Activated CD4-positive, alpha-beta T cell treated with anti-CD3 and anti-CD28 coated beads, Interleukin-2, amount 50 U/mL, for 4 hours (primary cell): ENCODE results near the gene ING5.
A peak's percentile ranks its signal among the peaks of the same experiment; 100 is the strongest.
"Not testable (repeated sequence)": the region's sequence is repeated elsewhere in the genome, so short reads cannot be mapped to it uniquely, and the experiment has no call there.

Experiments
- DNase-seq, 2 experiments: peaks; one replicate each; pipeline ENCODE4 v3.0.0-alpha.2; 2020

ING5 gene

GRCh38 chr2:241742320-241742939 is 40.6 kb downstream of the ING5 start:
- DNase-seq, result no peak

- not testable (repeated sequence) for DNase-seq
Measured at GRCh38 chr2:241743008-241743407, 41.2 kb downstream of the ING5 start.

DNA sequence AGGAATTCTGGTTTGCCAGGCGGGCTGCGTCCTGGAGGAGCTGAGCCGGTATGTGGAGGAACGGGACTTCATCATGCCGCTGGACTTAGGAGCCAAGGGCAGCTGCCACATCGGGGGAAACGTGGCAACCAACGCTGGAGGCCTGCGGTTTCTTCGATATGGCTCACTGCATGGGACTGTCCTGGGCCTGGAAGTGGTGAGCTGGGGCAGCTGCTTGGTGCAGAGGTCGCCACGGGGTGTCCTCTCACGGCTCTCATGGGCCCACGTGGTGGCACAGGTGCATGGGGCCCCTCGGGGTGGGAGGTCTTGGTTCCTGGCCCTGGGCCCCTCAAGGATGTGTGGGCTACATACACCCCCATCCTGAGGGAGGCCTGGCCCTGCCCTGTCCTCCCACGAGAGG is 41.8 kb downstream of the ING5 start:
- no peak for DNase-seq

GRCh38 chr2:241744028-241744754 is 42.4 kb downstream of the ING5 start:
- DNase-seq, result no peak

GRCh38 chr2:241745276-241745675 is 43.4 kb downstream of the ING5 start:
- DNase-seq, result no peak

GRCh38 chr2:241746084-241746483 is 44.2 kb downstream of the ING5 start:
- no peak for DNase-seq

GRCh38 chr2:241748468-241749256 is 46.8 kb downstream of the ING5 start:
- no peak for DNase-seq

DNA sequence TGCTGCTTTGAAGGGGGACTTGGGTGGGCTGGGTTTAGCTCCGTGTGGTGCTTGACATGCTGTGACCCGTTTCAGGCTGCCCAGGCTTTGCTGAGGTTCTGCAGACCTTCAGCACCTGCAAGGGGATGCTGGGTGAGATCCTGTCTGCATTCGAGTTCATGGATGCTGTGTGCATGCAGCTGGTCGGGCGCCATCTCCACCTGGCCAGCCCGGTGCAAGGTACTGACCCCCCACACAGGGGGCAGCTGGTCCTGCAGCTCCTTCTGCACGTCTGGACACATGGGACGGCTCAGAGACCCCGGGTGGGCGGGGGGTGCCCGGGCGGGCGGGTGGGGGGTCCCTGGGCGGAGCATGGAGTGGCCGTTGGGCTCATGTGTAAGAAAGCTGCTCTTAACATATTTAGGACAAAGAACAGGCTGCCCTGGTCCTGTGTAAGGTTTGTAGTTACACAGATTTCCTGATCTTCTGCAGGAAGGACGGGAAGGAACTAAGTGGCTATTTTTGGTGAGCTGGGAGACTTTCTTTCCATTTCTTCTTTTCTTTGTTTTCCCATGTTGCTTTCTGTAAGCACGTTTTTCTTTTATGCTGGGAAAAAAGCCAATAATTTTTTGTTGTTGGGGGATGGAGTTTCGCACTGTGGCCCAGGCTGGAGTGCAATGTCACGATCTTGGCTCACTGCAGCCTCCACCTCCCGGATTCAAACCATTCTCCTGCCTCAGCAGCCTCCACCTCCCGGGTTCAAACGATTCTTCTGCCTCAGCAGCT is 48.4 kb downstream of the ING5 start:
- DNase-seq, result no peak

DNA sequence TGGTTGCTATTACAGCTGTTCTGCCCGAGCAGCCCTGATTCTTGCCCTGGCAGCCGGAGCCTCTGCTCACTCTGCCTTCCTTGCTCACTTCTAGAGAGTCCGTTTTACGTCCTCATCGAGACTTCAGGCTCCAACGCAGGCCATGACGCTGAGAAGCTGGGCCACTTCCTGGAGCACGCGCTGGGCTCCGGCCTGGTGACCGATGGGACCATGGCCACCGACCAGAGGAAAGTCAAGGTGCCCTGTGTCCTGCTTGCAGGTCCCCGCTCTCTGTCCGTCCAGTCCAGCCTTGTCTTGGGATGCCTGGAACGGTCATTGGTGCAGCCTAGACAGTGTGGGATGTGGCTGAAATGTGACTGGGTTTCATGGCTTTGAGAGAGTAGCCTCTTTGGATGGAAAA is 49.3 kb downstream of the ING5 start:
- DNase-seq, result no peak

GRCh38 chr2:241751776-241752175 is 49.9 kb downstream of the ING5 start:
- DNase-seq, result no peak

GRCh38 chr2:241752253-241752652 is 50.4 kb downstream of the ING5 start:
- no peak for DNase-seq

- DNase-seq, result no peak
Measured at GRCh38 chr2:241752689-241753276, 50.9 kb downstream of the ING5 start.

- DNase-seq, result no peak
Measured at GRCh38 chr2:241753493-241753892, 51.7 kb downstream of the ING5 start.

DNA sequence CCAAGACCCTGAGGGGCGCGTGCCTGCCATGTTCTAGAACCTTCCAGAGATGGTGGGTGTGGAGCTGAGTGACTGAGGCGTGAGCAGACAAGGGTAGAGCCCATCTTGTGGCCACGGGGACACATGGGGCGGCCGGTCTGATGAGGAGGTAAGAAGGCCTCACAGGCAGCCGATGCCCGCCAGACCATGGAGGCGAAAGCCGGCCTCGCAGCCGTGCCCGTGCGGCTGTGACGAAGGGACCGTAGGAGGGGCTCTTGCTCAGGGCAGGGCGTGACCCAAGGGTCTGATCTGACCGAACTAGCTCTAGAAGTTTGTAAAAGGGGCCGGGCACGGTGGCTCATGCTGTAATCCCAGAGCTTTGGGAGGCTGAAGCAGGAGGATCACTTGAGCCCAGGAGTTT is 52.2 kb downstream of the ING5 start:
- DNase-seq, result no peak

GRCh38 chr2:241755166-241755565 is 53.3 kb downstream of the ING5 start:
- DNase-seq, result no peak

- no peak for DNase-seq
Measured at GRCh38 chr2:241755777-241756176, 53.9 kb downstream of the ING5 start.

GRCh38 chr2:241759067-241759807 is 57.4 kb downstream of the ING5 start:
- DNase-seq, result no peak

- DNase-seq, result not testable (repeated sequence)
Measured at GRCh38 chr2:241759893-241760292, 58.1 kb downstream of the ING5 start.

- DNase-seq, result no peak
Measured at GRCh38 chr2:241760301-241760771, 58.5 kb downstream of the ING5 start.

DNA sequence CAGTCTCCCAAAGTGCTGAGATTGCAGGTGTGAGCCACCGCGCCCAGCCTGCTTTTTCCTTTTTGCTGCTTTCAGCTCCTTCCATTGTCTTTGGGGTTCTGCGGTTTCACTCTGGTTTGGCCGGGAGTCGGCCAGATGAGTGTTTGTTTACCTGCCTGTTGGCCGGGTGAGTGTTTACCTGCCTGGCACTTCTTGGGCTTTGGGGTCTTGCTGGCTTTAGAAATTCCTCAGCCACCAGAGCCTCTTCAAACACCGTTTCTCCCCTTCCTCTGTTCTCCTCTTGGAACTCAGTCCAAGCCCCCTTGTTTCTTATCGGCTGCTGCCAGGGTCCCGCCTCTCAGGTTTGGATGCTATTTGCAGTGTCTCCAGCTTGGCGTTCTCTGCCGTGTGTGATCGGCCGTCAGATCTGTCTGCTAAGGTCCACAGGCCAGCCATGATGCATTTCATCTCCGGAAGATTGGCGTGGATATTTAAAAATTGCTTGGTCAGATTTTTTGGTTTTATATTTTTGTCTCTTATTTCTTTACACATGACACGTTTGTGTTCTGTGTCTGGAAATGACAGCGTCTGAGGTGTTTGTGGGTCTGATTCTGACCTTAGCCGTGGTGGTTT is 60.6 kb downstream of the ING5 start:
- DNase-seq, result no peak

GRCh38 chr2:241762933-241763369 is 61.1 kb downstream of the ING5 start:
- DNase-seq, result peak; percentile 23 to 34
